CD14-positive monocyte (primary cell): Measurements from ENCODE around the gene BPIFB4. TPM values are rescaled to one million over a fixed set of nuclear protein-coding genes. Genes with fewer than 3 reads are reported as not detected.

Experiments
- DNase-seq, 3 donors: peaks; one replicate each; pipeline ENCODE4 v3.0.0-alpha.2; 2011 to 2022
- H2AFZ ChIP-seq: 2 replicates; pipeline ENCODE4 v1.6.0; 2012; ENCODE audit warnings: mild to moderate bottlenecking, low read depth, low read length, inconsistent platforms; ENCODE audit not compliant: insufficient read depth, poor library complexity, severe bottlenecking
- H3K27ac ChIP-seq, 2 donors: 1 replicate in 1 of 2; 2 replicates in 1 of 2; pipeline ENCODE4 v1.5.1; 2012 to 2013; ENCODE audit warnings: low read length in 2 of 2, control low read depth in 1 of 2, inconsistent platforms in 1 of 2, low read depth in 1 of 2, mild to moderate bottlenecking in 1 of 2
- H3K27me3 ChIP-seq, 2 donors: one replicate each; pipeline versions ENCODE4 v1.6.0 to v1.6.1; 2011 to 2013; ENCODE audit warnings: low read length in 2 of 2; ENCODE audit not compliant: control insufficient read depth in 2 of 2, insufficient read depth in 2 of 2
- H3K36me3 ChIP-seq, 2 donors: replicated peaks in 1 of 2; 1 replicate in 1 of 2; 2 replicates in 1 of 2; pipeline versions ENCODE4 v1.5.1 to v1.6.1; 2012 to 2013; ENCODE audit warnings: low read length in 2 of 2, control low read depth in 1 of 2, inconsistent platforms in 1 of 2, mild to moderate bottlenecking in 1 of 2; ENCODE audit not compliant: insufficient read depth in 2 of 2, control insufficient read depth in 1 of 2
- H3K4me1 ChIP-seq, 2 donors: 1 replicate in 1 of 2; 2 replicates in 1 of 2; pipeline versions ENCODE4 v1.5.1 to v1.6.1; 2012 to 2013; ENCODE audit warnings: low read length in 2 of 2, control low read depth in 1 of 2, inconsistent platforms in 1 of 2, mild to moderate bottlenecking in 1 of 2, moderate library complexity in 1 of 2; ENCODE audit not compliant: insufficient read depth in 2 of 2, control insufficient read depth in 1 of 2
- H3K4me2 ChIP-seq: replicated peaks from 2 replicates; pipeline ENCODE3; 2012; ENCODE audit warnings: low read length, moderate library complexity, mild to moderate bottlenecking; ENCODE audit not compliant: poor library complexity, severe bottlenecking; ENCODE audit errors: extremely low read depth
- H3K4me3 ChIP-seq, 3 experiments: fragments of 200-600 bp in 1 of 3; sonication (generic) in 1 of 3; replicated peaks in 1 of 3; 1 replicate in 2 of 3; 2 replicates in 1 of 3; pipeline ENCODE4 v1.5.1; 2011 to 2013; ENCODE audit warnings: low read length in 3 of 3, mild to moderate bottlenecking in 3 of 3, control low read depth in 2 of 3, low read depth in 2 of 3, inconsistent platforms in 1 of 3, moderate library complexity in 1 of 3
- H3K79me2 ChIP-seq: 2 replicates; pipeline ENCODE4 v1.6.0; 2012; ENCODE audit warnings: mild to moderate bottlenecking, control low read depth, inconsistent platforms, low read length, moderate library complexity; ENCODE audit not compliant: insufficient read depth
- H3K9ac ChIP-seq: 2 replicates; pipeline ENCODE4 v1.6.0; 2017; ENCODE audit warnings: low read length, mild to moderate bottlenecking; ENCODE audit not compliant: insufficient read depth, poor library complexity, severe bottlenecking
- H3K9me3 ChIP-seq, 2 donors: replicated peaks in 1 of 2; 1 replicate in 1 of 2; 2 replicates in 1 of 2; pipeline versions ENCODE4 v1.5.1 to v1.6.1; 2012 to 2013; ENCODE audit warnings: low read length in 2 of 2, control low read depth in 1 of 2; ENCODE audit not compliant: control insufficient read depth in 1 of 2, insufficient read depth in 1 of 2
- H4K20me1 ChIP-seq: 2 replicates; pipeline ENCODE4 v1.6.0; 2012; ENCODE audit warnings: mild to moderate bottlenecking, low read length, control low read depth, moderate library complexity; ENCODE audit not compliant: insufficient read depth
- H3K27ac Mint-ChIP-seq, 7 donors: one replicate each; pipeline ENCODE4 v1.8.0; 2020; ENCODE audit warnings: mild to moderate bottlenecking in 7 of 7, mixed read lengths in 7 of 7, moderate library complexity in 6 of 7, inconsistent platforms in 2 of 7
- H3K27me3 Mint-ChIP-seq, 3 donors: one replicate each; pipeline ENCODE4 v1.8.0; 2021 to 2022; ENCODE audit warnings: low read depth in 3 of 3, mild to moderate bottlenecking in 3 of 3, mixed read lengths in 3 of 3, moderate library complexity in 3 of 3, inconsistent platforms in 1 of 3
- H3K36me3 Mint-ChIP-seq, 2 donors: one replicate each; pipeline ENCODE4 v1.8.0; 2020; ENCODE audit warnings: mixed read lengths in 2 of 2, inconsistent platforms in 1 of 2, mild to moderate bottlenecking in 1 of 2
- H3K4me1 Mint-ChIP-seq: one replicate; pipeline ENCODE4 v1.8.0; 2020; ENCODE audit warnings: mild to moderate bottlenecking, mixed read lengths
- H3K4me3 Mint-ChIP-seq, 2 donors: one replicate each; pipeline ENCODE4 v1.8.0; 2020; ENCODE audit warnings: mild to moderate bottlenecking in 2 of 2, mixed read lengths in 2 of 2, moderate library complexity in 1 of 2
- H3K9me3 Mint-ChIP-seq, 7 donors: one replicate each; pipeline ENCODE4 v1.8.0; 2020 to 2022; ENCODE audit warnings: mixed read lengths in 7 of 7, mild to moderate bottlenecking in 6 of 7, moderate library complexity in 6 of 7, inconsistent platforms in 2 of 7
- CTCF ChIP-seq: fragments of 200-600 bp; IDR thresholded peaks from one replicate; pipeline ENCODE4 v1.8.0; 2022; ENCODE audit warnings: antibody characterized with exemption, mild to moderate bottlenecking
- WGBS: methylation state at CpG from one replicate; pipeline ENCODE4 v1.1.5; 2013; ENCODE audit warnings: missing lambda C conversion rate; ENCODE audit not compliant: insufficient coverage; 5-methylcytosine and 5-hydroxymethylcytosine counted together
- intact Hi-C, 2 donors: fragments of 100-400 bp; cut with micrococcal nuclease; formaldehyde crosslinking; loops; one replicate each; pipeline versions ENCODE4 v1.15.0 to v1.15.1; 2023
- polyA plus RNA-seq, 3 donors: library from polyadenylated mRNA; depleted of rRNA in 1 of 3; unstranded in 2 of 3; stranded (reverse) in 1 of 3; fragments of 300-500 nt in 2 of 3; fragments of >200 nt in 1 of 3; fragmentation: Illumina TruSeq in 2 of 3; gene quantifications; 1 replicate in 2 of 3; 2 replicates in 1 of 3; pipeline ENCODE4 v1.2.3, GENCODE V29; 2012 to 2021

BPIFB4 gene
- polyA plus RNA-seq, 3 donors: not detected

GRCh38 chr20:33158637-33159385, 79.4 kb downstream of the BPIFB4 start:
- Mint-ChIP-seq H3K27ac (no peak overlapping the region), H3K36me3 (no peaks in the 10 kb centered on the region), H3K27me3 (peaks cover 0 to 7% (median 2%) of the 10 kb centered on the region in 3 donors), H3K4me3 (no peak overlapping the region), H3K4me1 (no peaks in the 10 kb centered on the region), H3K9me3 (no peaks in the 10 kb centered on the region)
- Histone ChIP-seq H3K4me2 (no peak overlapping the region), H3K9ac (no peak overlapping the region), H2AFZ (no peak overlapping the region), H3K27ac (no peak overlapping the region), H3K4me1 (no peaks in the 10 kb centered on the region), H3K9me3 (no peaks in the 10 kb centered on the region), H3K79me2 (no peaks in the 10 kb centered on the region), H3K4me3 (no peak overlapping the region), H4K20me1 (no peaks in the 10 kb centered on the region), H3K36me3 (no peaks in the 10 kb centered on the region), H3K27me3 (no peaks in the 10 kb centered on the region)
- 89% methylated on average over 3 of the region's 9 CpGs for WGBS
- no peak for TF ChIP-seq CTCF
- intact Hi-C loops: no loop called here
- no peak for DNase-seq

GRCh38 chr20:33159713-33160112, 80.3 kb downstream of the BPIFB4 start:
- H3K4me1 Mint-ChIP-seq: no peaks in the 10 kb centered on the region
- H3K27ac Mint-ChIP-seq: no peak overlapping the region
- no peaks in the 10 kb centered on the region for H3K36me3 Mint-ChIP-seq
- no peaks in the 10 kb centered on the region for H3K9me3 Mint-ChIP-seq
- H3K9ac ChIP-seq: no peak overlapping the region
- intact Hi-C loops: no loop called here
- no peaks in the 10 kb centered on the region for H3K27me3 ChIP-seq
- 84% methylated on average over 2 of the region's 3 CpGs for WGBS
- DNase-seq: no peak
- H3K4me3 ChIP-seq: no peak overlapping the region
- H3K79me2 ChIP-seq: no peaks in the 10 kb centered on the region
- H3K9me3 ChIP-seq: no peaks in the 10 kb centered on the region
- H3K4me1 ChIP-seq: no peaks in the 10 kb centered on the region
- H2AFZ ChIP-seq: no peak overlapping the region
- H3K4me2 ChIP-seq: no peak overlapping the region
- peaks cover 0 to 8% (median 2%) of the 10 kb centered on the region in 3 donors for H3K27me3 Mint-ChIP-seq
- no peaks in the 10 kb centered on the region for H3K36me3 ChIP-seq
- no peaks in the 10 kb centered on the region for H4K20me1 ChIP-seq
- no peak overlapping the region for H3K27ac ChIP-seq
- no peak for TF ChIP-seq CTCF
- no peak overlapping the region for H3K4me3 Mint-ChIP-seq
